Activated naive CD8-positive, alpha-beta T cell treated with anti-CD3 and anti-CD28 coated beads, Interleukin-2, amount 10 ng/mL, durations not matched to agents 7 days and 5 days (primary cell): ENCODE results near the gene ABCA2. TPM values are rescaled to one million over a fixed set of nuclear protein-coding genes. Genes with fewer than 3 reads are reported as not detected.

Experiments used
- ATAC-seq: fragments of 150-1000 bp; cut with Tn5 transposase; one replicate; pipeline ENCODE4 v1.10.0; 2021; ENCODE audit warnings: low read depth, moderate library complexity
- POLR2A ChIA-PET: fragments of 350-600 bp; sonication (Branson Sonifier 250); formaldehyde crosslinking; loops from one replicate; lab custom pipeline; 2021; ENCODE audit warnings: antibody characterized with exemption; lab: Charles Lee
- DNase-seq: peaks from one replicate; pipeline ENCODE4 v3.0.0; 2021
- H3K27ac Mint-ChIP-seq: one replicate; pipeline ENCODE4 v1.8.0; 2022; ENCODE audit warnings: mild to moderate bottlenecking, mixed read lengths
- H3K27me3 Mint-ChIP-seq: one replicate; pipeline ENCODE4 v1.8.0; 2022; ENCODE audit warnings: mild to moderate bottlenecking, moderate library complexity, mixed read lengths
- H3K36me3 Mint-ChIP-seq: one replicate; pipeline ENCODE4 v1.8.0; 2021; ENCODE audit warnings: mild to moderate bottlenecking, mixed read lengths
- H3K4me1 Mint-ChIP-seq: one replicate; pipeline ENCODE4 v1.8.0; 2021; ENCODE audit warnings: mixed read lengths
- H3K4me3 Mint-ChIP-seq: one replicate; pipeline ENCODE4 v1.8.0; 2022; ENCODE audit warnings: mild to moderate bottlenecking, moderate library complexity, mixed read lengths
- H3K9me3 Mint-ChIP-seq: one replicate; pipeline ENCODE4 v1.8.0; 2021; ENCODE audit warnings: mixed read lengths
- total RNA-seq, 2 experiments: library from RNA; stranded (reverse); gene quantifications; one replicate each; pipeline ENCODE4 v1.2.3, GENCODE V29; 2021

The ABCA2 gene
- total RNA-seq, 2 experiments from 2014 or later: 67.1 to 74.5 TPM

GRCh38 chr9:137057545-137057944 lies 29.5 kb upstream of the ABCA2 start:
- H3K4me1 Mint-ChIP-seq: no peaks in the 10 kb centered on the region
- POLR2A ChIA-PET: interaction anchor here (2.1 kb wide), 1 partner anchor 13 kb away, joined by 5 read pairs; the partner anchor contains the start of gene SAPCD2
- ATAC-seq: no peak
- no peaks in the 10 kb centered on the region for H3K9me3 Mint-ChIP-seq
- peaks cover 8% of the 10 kb centered on the region for H3K27me3 Mint-ChIP-seq
- H3K4me3 Mint-ChIP-seq: no peak overlapping the region
- no peaks in the 10 kb centered on the region for H3K36me3 Mint-ChIP-seq
- no peak for DNase-seq
- H3K27ac Mint-ChIP-seq: no peak overlapping the region

- Mint-ChIP-seq H3K36me3 (no peaks in the 10 kb centered on the region), H3K4me3 (no peak overlapping the region), H3K27me3 (peaks cover 11% of the 10 kb centered on the region), H3K4me1 (no peaks in the 10 kb centered on the region), H3K27ac (no peak overlapping the region), H3K9me3 (no peaks in the 10 kb centered on the region)
- POLR2A ChIA-PET: interaction anchor here (1.4 to 2.1 kb wide), 2 partner anchors 10 to 13 kb away, joined by 5 to 6 read pairs; partner anchors contain the start of gene SAPCD2
- ATAC-seq (no peak), DNase-seq (no peak)
Observed at GRCh38 chr9:137056739-137057415, 28.8 kb upstream of the ABCA2 start.

- ATAC-seq (no peak), DNase-seq (no peak)
- H3K4me1 Mint-ChIP-seq: no peaks in the 10 kb centered on the region
- POLR2A ChIA-PET: interaction anchor here (1.1 to 1.4 kb wide), 3 partner anchors 11 to 74 kb away, joined by 3 to 6 read pairs (median 4); partner anchors contain the start of gene SAPCD2
- no peak overlapping the region for H3K4me3 Mint-ChIP-seq
- H3K9me3 Mint-ChIP-seq: no peaks in the 10 kb centered on the region
- H3K36me3 Mint-ChIP-seq: no peaks in the 10 kb centered on the region
- peaks cover 11% of the 10 kb centered on the region for H3K27me3 Mint-ChIP-seq
- H3K27ac Mint-ChIP-seq: no peak overlapping the region
Observed at GRCh38 chr9:137055385-137056364, 27.6 kb upstream of the ABCA2 start.

GRCh38 chr9:137054932-137055384 lies 26.9 kb upstream of the ABCA2 start:
- POLR2A ChIA-PET: interaction anchor here (1.1 to 1.4 kb wide), 2 partner anchors 12 to 16 kb away, joined by 4 to 6 read pairs; partner anchors contain the start of gene SAPCD2
- no peaks in the 10 kb centered on the region for H3K4me1 Mint-ChIP-seq
- H3K4me3 Mint-ChIP-seq: no peak overlapping the region
- DNase-seq: no peak
- ATAC-seq: no peak
- no peak overlapping the region for H3K27ac Mint-ChIP-seq
- peaks cover 16% of the 10 kb centered on the region for H3K27me3 Mint-ChIP-seq
- H3K9me3 Mint-ChIP-seq: no peaks in the 10 kb centered on the region
- no peaks in the 10 kb centered on the region for H3K36me3 Mint-ChIP-seq

GRCh38 chr9:137053944-137054931 lies 26.2 kb upstream of the ABCA2 start, which contains the start of gene ENTPD2:
TSS of gene ENTPD2 (minus strand) at chr9:137054061. CDS start at chr9:137053997, 64 bp downstream.
- DNase-seq (peak; percentile 70), ATAC-seq (peak; percentile 53)
- peaks cover 22% of the 10 kb centered on the region for H3K27me3 Mint-ChIP-seq
- POLR2A ChIA-PET: interaction anchor here (1.1 to 1.9 kb wide), 2 partner anchors 16 kb away, joined by 4 to 5 read pairs; partner anchors contain the start of gene SAPCD2
- H3K4me3 Mint-ChIP-seq: no peak within 1 kb of the TSS
- H3K9me3 Mint-ChIP-seq: no peaks in the 10 kb centered on the region
- H3K36me3 Mint-ChIP-seq: no peaks in the 10 kb centered on the region
- peaks cover 2% of the 10 kb centered on the region for H3K4me1 Mint-ChIP-seq
- H3K27ac Mint-ChIP-seq: no peak within 1 kb of the TSS

GRCh38 chr9:137052998-137053943 lies 25.2 kb upstream of the ABCA2 start:
- Mint-ChIP-seq H3K27me3 (peaks cover 24% of the 10 kb centered on the region), H3K4me3 (no peak overlapping the region), H3K36me3 (no peaks in the 10 kb centered on the region), H3K4me1 (peaks cover 2% of the 10 kb centered on the region), H3K27ac (no peak overlapping the region), H3K9me3 (no peaks in the 10 kb centered on the region)
- ATAC-seq (peak; percentile 36), DNase-seq (no peak)
- POLR2A ChIA-PET: interaction anchor here (0.9 to 1.9 kb wide), 3 partner anchors 15 to 34 kb away, joined by 3 to 5 read pairs (median 3); partner anchors contain the start of genes MAN1B1 and SAPCD2

GRCh38 chr9:137052293-137052692 lies 24.3 kb upstream of the ABCA2 start:
- no peak overlapping the region for H3K4me3 Mint-ChIP-seq
- no peak for DNase-seq
- POLR2A ChIA-PET: interaction anchor here (0.6 to 1.9 kb wide), 4 partner anchors 16 to 35 kb away, joined by 3 to 5 read pairs (median 3); partner anchors contain the start of genes MAN1B1 and SAPCD2

GRCh38 chr9:137051145-137051724 lies 23.2 kb upstream of the ABCA2 start:
- Mint-ChIP-seq H3K27ac (no peak overlapping the region), H3K4me1 (peaks cover 2% of the 10 kb centered on the region), H3K36me3 (no peaks in the 10 kb centered on the region), H3K27me3 (peaks cover 33% of the 10 kb centered on the region), H3K9me3 (no peaks in the 10 kb centered on the region), H3K4me3 (no peak overlapping the region)
- no peak for DNase-seq
- ATAC-seq: no peak
- POLR2A ChIA-PET: no interaction called here

More at GRCh38 chr9:137052293-137052692, 24.3 kb upstream of the ABCA2 start:
- Mint-ChIP-seq H3K27ac (no peak overlapping the region), H3K4me1 (peaks cover 2% of the 10 kb centered on the region), H3K9me3 (no peaks in the 10 kb centered on the region), H3K27me3 (peaks cover 31% of the 10 kb centered on the region), H3K36me3 (no peaks in the 10 kb centered on the region)
- no peak for ATAC-seq

- POLR2A ChIA-PET: no interaction called here
- Mint-ChIP-seq H3K9me3 (no peaks in the 10 kb centered on the region), H3K36me3 (no peaks in the 10 kb centered on the region), H3K27ac (peak overlapping the region; percentile 56), H3K4me3 (no peak overlapping the region), H3K4me1 (peaks cover 2% of the 10 kb centered on the region), H3K27me3 (peaks cover 33% of the 10 kb centered on the region)
- ATAC-seq (no peak), DNase-seq (no peak)
Observed at GRCh38 chr9:137050570-137050969, 22.5 kb upstream of the ABCA2 start.

- H3K27me3 Mint-ChIP-seq: peaks cover 37% of the 10 kb centered on the region
- POLR2A ChIA-PET: interaction anchor here (0.7 kb wide), 1 partner anchor 173 kb away, joined by 3 read pairs; no protein-coding TSS in a partner anchor
- H3K27ac Mint-ChIP-seq: peak overlapping the region; percentile 12
- no peaks in the 10 kb centered on the region for H3K9me3 Mint-ChIP-seq
- peaks cover 5% of the 10 kb centered on the region for H3K4me1 Mint-ChIP-seq
- DNase-seq (no peak), ATAC-seq (peak; percentile 39)
- no peaks in the 10 kb centered on the region for H3K36me3 Mint-ChIP-seq
- H3K4me3 Mint-ChIP-seq: no peak overlapping the region
Observed at GRCh38 chr9:137049544-137050449, 21.8 kb upstream of the ABCA2 start.
